Osteoblast (primary cell): ENCODE measurements around the gene CACNA1E. TPM values are rescaled to one million over a fixed set of nuclear protein-coding genes. Genes with fewer than 3 reads are reported as not detected.

ENCODE experiments used
- DNase-seq: peaks from one replicate; pipeline ENCODE4 v3.0.0; 2011; ENCODE audit warnings: low spot score, mixed read lengths; ENCODE audit not compliant: insufficient read length; ENCODE audit errors: missing footprints
- H2AFZ ChIP-seq: 2 replicates; pipeline ENCODE4 v1.6.0; 2011; ENCODE audit warnings: mild to moderate bottlenecking, low read length
- H3K27ac ChIP-seq: 2 replicates; pipeline ENCODE4 v1.5.1; 2011; ENCODE audit warnings: mild to moderate bottlenecking, low read depth, low read length, moderate library complexity
- H3K27me3 ChIP-seq: 2 replicates; pipeline ENCODE4 v1.6.0; 2012; ENCODE audit warnings: mild to moderate bottlenecking, control low read depth, inconsistent platforms, low read length, moderate library complexity; ENCODE audit not compliant: insufficient read depth
- H3K36me3 ChIP-seq: 2 replicates; pipeline ENCODE4 v1.5.1; 2011; ENCODE audit warnings: mild to moderate bottlenecking, low read length, control low read depth, moderate library complexity; ENCODE audit not compliant: insufficient read depth
- H3K4me1 ChIP-seq: 2 replicates; pipeline ENCODE4 v1.5.1; 2011; ENCODE audit warnings: mild to moderate bottlenecking, low read length, control low read depth, moderate library complexity; ENCODE audit not compliant: insufficient read depth
- H3K4me2 ChIP-seq: 2 replicates; pipeline ENCODE4 v1.6.0; 2011; ENCODE audit warnings: mild to moderate bottlenecking, low read length; ENCODE audit not compliant: insufficient read depth
- H3K4me3 ChIP-seq: fragments of 200-600 bp; sonication (generic); 3 replicates; pipeline ENCODE4 v1.5.1; 2012; ENCODE audit warnings: mild to moderate bottlenecking, low read length, inconsistent platforms; ENCODE audit not compliant: insufficient read depth
- H3K79me2 ChIP-seq: 2 replicates; pipeline ENCODE4 v1.6.0; 2012; ENCODE audit warnings: mild to moderate bottlenecking, low read length, control low read depth, inconsistent platforms; ENCODE audit not compliant: insufficient read depth
- H3K9me3 ChIP-seq: 2 replicates; pipeline ENCODE4 v1.5.1; 2011; ENCODE audit warnings: low read depth, low read length, control low read depth
- H4K20me1 ChIP-seq: 2 replicates; pipeline ENCODE4 v1.6.0; 2012; ENCODE audit warnings: mild to moderate bottlenecking, low read length, control low read depth; ENCODE audit not compliant: insufficient read depth
- CTCF ChIP-seq: IDR thresholded peaks from 2 replicates; pipeline ENCODE4 v1.5.1; 2011; ENCODE audit warnings: mild to moderate bottlenecking, low read depth, low read length, moderate library complexity; ENCODE audit errors: extremely low read depth
- total RNA-seq: library from RNA; depleted of rRNA; stranded (reverse); fragments of >200 nt; gene quantifications from 2 replicates; pipeline ENCODE4 v1.2.3, GENCODE V29; 2012

CACNA1E gene
- total RNA-seq, 1 donor = under 0.01 TPM

- peaks cover 50% of the 10 kb centered on the region for H3K27me3 ChIP-seq
These were observed 614 bp upstream of the CACNA1E start for GRCh38 chr1:181482521-181483284.

GRCh38 chr1:181484821-181485220, 1.5 kb downstream of the CACNA1E start:
- Histone ChIP-seq H3K9me3 (no peaks in the 10 kb centered on the region), H2AFZ (no peak overlapping the region), H3K27ac (no peak overlapping the region), H4K20me1 (no peaks in the 10 kb centered on the region), H3K4me3 (no peak overlapping the region), H3K4me1 (no peaks in the 10 kb centered on the region), H3K27me3 (peaks cover 50% of the 10 kb centered on the region), H3K36me3 (no peaks in the 10 kb centered on the region), H3K79me2 (no peaks in the 10 kb centered on the region), H3K4me2 (no peak overlapping the region)
- TF ChIP-seq CTCF = no peak
- DNase-seq = no peak

More at GRCh38 chr1:181482521-181483284, 614 bp upstream of the CACNA1E start:
- H3K9me3 ChIP-seq = no peaks in the 10 kb centered on the region
- no peaks in the 10 kb centered on the region for H4K20me1 ChIP-seq
- DNase-seq = peak; percentile 81
- H3K36me3 ChIP-seq = no peaks in the 10 kb centered on the region
- H3K27ac ChIP-seq = no peak overlapping the region
- H3K79me2 ChIP-seq = no peaks in the 10 kb centered on the region
- H3K4me2 ChIP-seq = no peak overlapping the region
- TF ChIP-seq CTCF = no peak
- no peaks in the 10 kb centered on the region for H3K4me1 ChIP-seq
- H3K4me3 ChIP-seq = no peak overlapping the region
- no peak overlapping the region for H2AFZ ChIP-seq

- no peak overlapping the region for H3K4me3 ChIP-seq
- TF ChIP-seq CTCF = no peak
- H4K20me1 ChIP-seq = no peaks in the 10 kb centered on the region
- no peak overlapping the region for H3K4me2 ChIP-seq
- H3K27me3 ChIP-seq = peaks cover 50% of the 10 kb centered on the region
- no peaks in the 10 kb centered on the region for H3K4me1 ChIP-seq
- no peak overlapping the region for H3K27ac ChIP-seq
- no peak overlapping the region for H2AFZ ChIP-seq
- H3K79me2 ChIP-seq = no peaks in the 10 kb centered on the region
- no peak for DNase-seq
- no peaks in the 10 kb centered on the region for H3K36me3 ChIP-seq
- no peaks in the 10 kb centered on the region for H3K9me3 ChIP-seq
These were observed 2.2 kb downstream of the CACNA1E start for GRCh38 chr1:181485287-181486097.

GRCh38 chr1:181486098-181486420, 2.7 kb downstream of the CACNA1E start:
- Histone ChIP-seq H3K79me2 (no peaks in the 10 kb centered on the region), H4K20me1 (no peaks in the 10 kb centered on the region), H3K4me2 (no peak overlapping the region), H3K4me3 (no peak overlapping the region), H3K36me3 (no peaks in the 10 kb centered on the region), H2AFZ (no peak overlapping the region), H3K4me1 (no peaks in the 10 kb centered on the region), H3K27ac (no peak overlapping the region), H3K27me3 (peaks cover 49% of the 10 kb centered on the region), H3K9me3 (no peaks in the 10 kb centered on the region)
- DNase-seq = no peak
- TF ChIP-seq CTCF = no peak
